HG03378 (cell line): Measurements from ENCODE around the gene RPL22.

Source experiments
- ATAC-seq: cut with Tn5 transposase; IDR thresholded peaks from one replicate; pipeline ENCODE4 v1.9.1; 2021; ENCODE audit warnings: mild to moderate bottlenecking, moderate library complexity; ENCODE audit not compliant: unreplicated experiment

The RPL22 gene

GRCh38 chr1:6205849-6206519 lies 6.6 kb upstream of the RPL22 start, which contains the start of gene RNF207:
Gene RNF207, plus strand, starts transcription at chr1:6206119. Its CDS starts 417 bp downstream, at chr1:6206536.
- ATAC-seq, result peak; percentile 50

- no peak for ATAC-seq
Observed at GRCh38 chr1:6202256-6202655, 2.9 kb upstream of the RPL22 start.

- no peak for ATAC-seq
Observed at GRCh38 chr1:6200188-6200809, 904 bp upstream of the RPL22 start.

GRCh38 chr1:6198646-6199297 lies 623 bp downstream of the RPL22 start:
- peak; percentile 1 for ATAC-seq

- no peak for ATAC-seq
Observed at GRCh38 chr1:6197746-6198427, 1.5 kb downstream of the RPL22 start.

GRCh38 chr1:6191968-6192367 lies 7.4 kb downstream of the RPL22 start:
- ATAC-seq, result no peak

- no peak for ATAC-seq
Observed at GRCh38 chr1:6188466-6188865, 10.9 kb downstream of the RPL22 start.

GRCh38 chr1:6185635-6186382 lies 13.6 kb downstream of the RPL22 start:
- ATAC-seq, result no peak

GRCh38 chr1:6185151-6185550 lies 14.2 kb downstream of the RPL22 start:
- ATAC-seq, result no peak

- ATAC-seq, result no peak
Observed at GRCh38 chr1:6184083-6184783, 15.2 kb downstream of the RPL22 start.

GRCh38 chr1:6183520-6183989 lies 15.8 kb downstream of the RPL22 start:
- no peak for ATAC-seq

- ATAC-seq, result no peak
Observed at GRCh38 chr1:6181347-6181770, 18.0 kb downstream of the RPL22 start.

GRCh38 chr1:6180707-6181311 lies 18.6 kb downstream of the RPL22 start:
- ATAC-seq, result no peak

GRCh38 chr1:6180268-6180706 lies 19.1 kb downstream of the RPL22 start, which contains the start of gene CHD5:
Gene CHD5, minus strand, starts transcription at chr1:6180321. Its CDS starts 298 bp downstream, at chr1:6180023.
- no peak for ATAC-seq

- no peak for ATAC-seq
Observed at GRCh38 chr1:6179564-6180175, 19.7 kb downstream of the RPL22 start.

GRCh38 chr1:6178751-6179563 lies 20.4 kb downstream of the RPL22 start:
- ATAC-seq, result no peak

GRCh38 chr1:6177681-6178380 lies 21.6 kb downstream of the RPL22 start:
- no peak for ATAC-seq

GRCh38 chr1:6176779-6177178 lies 22.6 kb downstream of the RPL22 start:
- ATAC-seq, result no peak
